IPS DF 4.7 (cell line): ENCODE measurements around the gene AGBL1.

ENCODE experiments used
- DNase-seq: peaks from one replicate; pipeline ENCODE4 v3.0.0-alpha.2; 2013; ENCODE audit warnings: low spot score; ENCODE audit errors: extremely low read depth

AGBL1 gene

GRCh38 chr15:86630946-86631345, 551.3 kb downstream of the AGBL1 start:
- DNase-seq, result no peak

- no peak for DNase-seq
These were observed 554.5 kb downstream of the AGBL1 start for GRCh38 chr15:86634146-86634545.

- no peak for DNase-seq
These were observed 555.4 kb downstream of the AGBL1 start for GRCh38 chr15:86634992-86635638.

GRCh38 chr15:86644339-86644738, 564.7 kb downstream of the AGBL1 start:
- DNase-seq, result no peak

GRCh38 chr15:86645925-86646500, 566.3 kb downstream of the AGBL1 start:
- DNase-seq, result no peak

GRCh38 chr15:86647810-86648440, 568.3 kb downstream of the AGBL1 start:
- no peak for DNase-seq

GRCh38 chr15:86649277-86649676, 569.6 kb downstream of the AGBL1 start:
- DNase-seq, result no peak

- no peak for DNase-seq
These were observed 570.4 kb downstream of the AGBL1 start for GRCh38 chr15:86650094-86650493.

GRCh38 chr15:86653344-86654197, 573.9 kb downstream of the AGBL1 start:
- DNase-seq, result no peak

GRCh38 chr15:86654501-86654900, 574.8 kb downstream of the AGBL1 start:
- no peak for DNase-seq

GRCh38 chr15:86657305-86657704, 577.6 kb downstream of the AGBL1 start:
- no peak for DNase-seq

- DNase-seq, result no peak
These were observed 580.2 kb downstream of the AGBL1 start for GRCh38 chr15:86659724-86660411.

- DNase-seq, result no peak
These were observed 581.9 kb downstream of the AGBL1 start for GRCh38 chr15:86661580-86661979.

GRCh38 chr15:86663304-86663703, 583.6 kb downstream of the AGBL1 start:
- DNase-seq, result no peak

GRCh38 chr15:86663979-86664378, 584.3 kb downstream of the AGBL1 start:
- DNase-seq, result no peak

- DNase-seq, result no peak
These were observed 584.9 kb downstream of the AGBL1 start for GRCh38 chr15:86664581-86664980.

GRCh38 chr15:86676002-86676401, 596.3 kb downstream of the AGBL1 start:
- DNase-seq, result no peak

- no peak for DNase-seq
These were observed 597.6 kb downstream of the AGBL1 start for GRCh38 chr15:86677278-86677677.

GRCh38 chr15:86685263-86685662, 605.6 kb downstream of the AGBL1 start:
- DNase-seq, result no peak

- no peak for DNase-seq
These were observed 609.3 kb downstream of the AGBL1 start for GRCh38 chr15:86689006-86689405.

- DNase-seq, result no peak
These were observed 610.9 kb downstream of the AGBL1 start for GRCh38 chr15:86690566-86690965.
